ENCODE results near the gene CALU.

The CALU gene

GRCh38 chr7:128739048-128739962, at the start of gene CALU:
Gene CALU, plus strand, starts transcription at chr7:128739359. Its CDS starts 9,225 bp downstream, at chr7:128748584.
- in situ Hi-C loops (cut with MboI; ENCODE audit: low pct_unique_long_range_greater_than_20kb, low sequenced_read_pairs), result no loop called here
- DNase-seq, result peak; percentile 96

GRCh38 chr7:128691227-128691626, 47.9 kb upstream of the CALU start:
- in situ Hi-C loops (cut with MboI; ENCODE audit: low pct_unique_long_range_greater_than_20kb, low sequenced_read_pairs), result no loop called here
- DNase-seq, result no peak

GRCh38 chr7:128692623-128693270, 46.4 kb upstream of the CALU start:
- no peak for DNase-seq
- in situ Hi-C loops (cut with MboI; ENCODE audit: low pct_unique_long_range_greater_than_20kb, low sequenced_read_pairs), result no loop called here

GRCh38 chr7:128693373-128694015, 45.7 kb upstream of the CALU start:
- in situ Hi-C loops (cut with MboI; ENCODE audit: low pct_unique_long_range_greater_than_20kb, low sequenced_read_pairs), result no loop called here
- no peak for DNase-seq

- in situ Hi-C loops (cut with MboI; ENCODE audit: low pct_unique_long_range_greater_than_20kb, low sequenced_read_pairs), result no loop called here
- no peak for DNase-seq
These were observed 44.4 kb upstream of the CALU start for GRCh38 chr7:128694738-128695137.

- in situ Hi-C loops (cut with MboI; ENCODE audit: low pct_unique_long_range_greater_than_20kb, low sequenced_read_pairs), result no loop called here
- peak; percentile 81 for DNase-seq
These were observed 41.8 kb upstream of the CALU start for GRCh38 chr7:128697302-128697905.

GRCh38 chr7:128699196-128699712, 39.9 kb upstream of the CALU start:
- in situ Hi-C loops (cut with MboI; ENCODE audit: low pct_unique_long_range_greater_than_20kb, low sequenced_read_pairs), result no loop called here
- no peak for DNase-seq

GRCh38 chr7:128699895-128700294, 39.3 kb upstream of the CALU start:
- DNase-seq, result no peak
- in situ Hi-C loops (cut with MboI; ENCODE audit: low pct_unique_long_range_greater_than_20kb, low sequenced_read_pairs), result no loop called here

GRCh38 chr7:128701062-128701785, 37.9 kb upstream of the CALU start:
- DNase-seq, result no peak
- in situ Hi-C loops (cut with MboI; ENCODE audit: low pct_unique_long_range_greater_than_20kb, low sequenced_read_pairs), result no loop called here

- DNase-seq, result no peak
- in situ Hi-C loops (cut with MboI; ENCODE audit: low pct_unique_long_range_greater_than_20kb, low sequenced_read_pairs), result no loop called here
These were observed 35.4 kb upstream of the CALU start for GRCh38 chr7:128703609-128704241.

GRCh38 chr7:128705891-128706333, 33.2 kb upstream of the CALU start:
- in situ Hi-C loops (cut with MboI; ENCODE audit: low pct_unique_long_range_greater_than_20kb, low sequenced_read_pairs), result no loop called here
- DNase-seq, result peak; percentile 25

GRCh38 chr7:128707752-128708151, 31.4 kb upstream of the CALU start:
- in situ Hi-C loops (cut with MboI; ENCODE audit: low pct_unique_long_range_greater_than_20kb, low sequenced_read_pairs), result no loop called here
- no peak for DNase-seq

GRCh38 chr7:128708235-128708634, 30.9 kb upstream of the CALU start:
- no peak for DNase-seq
- in situ Hi-C loops (cut with MboI; ENCODE audit: low pct_unique_long_range_greater_than_20kb, low sequenced_read_pairs), result no loop called here

GRCh38 chr7:128708824-128709223, 30.3 kb upstream of the CALU start:
- in situ Hi-C loops (cut with MboI; ENCODE audit: low pct_unique_long_range_greater_than_20kb, low sequenced_read_pairs), result no loop called here
- no peak for DNase-seq

GRCh38 chr7:128710481-128710880, 28.7 kb upstream of the CALU start:
- no peak for DNase-seq
- in situ Hi-C loops (cut with MboI; ENCODE audit: low pct_unique_long_range_greater_than_20kb, low sequenced_read_pairs), result no loop called here

GRCh38 chr7:128713794-128714193, 25.4 kb upstream of the CALU start:
- no peak for DNase-seq
- in situ Hi-C loops (cut with MboI; ENCODE audit: low pct_unique_long_range_greater_than_20kb, low sequenced_read_pairs), result no loop called here

- peak; percentile 21 for DNase-seq
- in situ Hi-C loops (cut with MboI; ENCODE audit: low pct_unique_long_range_greater_than_20kb, low sequenced_read_pairs), result no loop called here
These were observed 24.3 kb upstream of the CALU start for GRCh38 chr7:128714701-128715495.

Measured in KBM-7 (cell line).